T-helper 22 cell (primary cell): Measurements from ENCODE around the gene TMSB4X.
"Not testable (repeated sequence)": the region's sequence is repeated elsewhere in the genome, so short reads cannot be mapped to it uniquely, and the experiment has no call there.

Source experiments
- DNase-seq: peaks from one replicate; pipeline ENCODE4 v3.0.0-alpha.2; 2020; ENCODE audit warnings: low read depth

TMSB4X gene

GRCh38 chrX:12955882-12956703 lies 18.8 kb upstream of the TMSB4X start:
- DNase-seq, result peak; percentile 70

DNA sequence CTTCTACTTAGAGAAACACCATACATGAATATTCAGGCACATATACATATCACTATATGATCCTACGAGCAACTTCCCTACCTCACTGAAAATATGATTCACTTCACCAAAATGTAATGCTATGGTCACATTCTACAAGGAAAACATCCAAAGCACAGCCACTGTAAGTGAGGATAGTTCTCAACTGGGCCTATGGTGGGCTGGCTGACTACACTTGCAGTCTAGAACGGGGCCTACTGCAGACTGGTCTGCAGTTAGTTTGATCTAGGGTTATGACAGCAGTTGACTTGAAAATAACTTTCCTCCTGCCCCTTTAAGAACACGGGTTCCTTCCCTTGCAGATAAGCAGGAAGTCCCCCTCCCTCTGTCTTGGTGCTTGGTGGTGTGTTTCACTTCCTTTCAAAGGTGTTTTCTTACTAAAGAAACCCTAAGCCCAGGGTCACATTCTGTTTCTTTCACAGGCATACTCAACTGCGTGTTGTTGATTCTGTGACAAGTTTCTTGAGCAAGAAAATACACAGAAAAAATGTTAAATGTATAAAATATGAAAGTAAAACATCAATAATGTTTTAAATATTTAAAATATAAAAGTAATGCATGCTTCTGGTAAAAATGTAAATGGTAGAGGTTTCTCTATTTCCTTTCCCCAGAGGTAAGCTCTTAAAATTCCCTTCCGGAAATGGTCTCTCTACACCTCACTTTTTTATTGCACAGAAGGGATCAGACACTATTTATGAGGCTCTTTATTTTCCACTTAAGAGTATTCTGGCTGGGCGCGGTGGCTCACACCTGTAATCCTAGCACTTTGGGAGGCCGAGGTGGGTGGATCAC lies 18.0 kb upstream of the TMSB4X start:
- peak; percentile 63 for DNase-seq

DNA sequence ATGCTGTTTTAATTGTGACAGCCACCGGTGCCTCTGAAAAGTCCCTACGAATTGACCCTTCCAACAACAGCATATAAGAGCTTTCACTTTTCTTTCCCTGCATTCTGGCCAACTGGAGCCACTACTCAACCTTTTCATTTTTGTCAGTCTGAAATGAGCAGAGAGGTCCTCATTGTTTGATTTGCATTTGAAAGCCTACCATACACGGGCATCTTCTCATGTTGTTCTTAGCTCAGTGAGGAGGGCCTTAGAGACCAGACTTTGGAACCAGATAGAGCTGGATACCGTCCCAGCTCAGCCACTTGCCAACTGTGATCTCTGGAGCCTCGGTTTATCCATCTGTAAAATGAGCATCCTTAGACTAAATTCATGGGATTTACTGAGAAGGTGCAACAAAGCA lies 16.9 kb upstream of the TMSB4X start:
- DNase-seq, result no peak

DNA sequence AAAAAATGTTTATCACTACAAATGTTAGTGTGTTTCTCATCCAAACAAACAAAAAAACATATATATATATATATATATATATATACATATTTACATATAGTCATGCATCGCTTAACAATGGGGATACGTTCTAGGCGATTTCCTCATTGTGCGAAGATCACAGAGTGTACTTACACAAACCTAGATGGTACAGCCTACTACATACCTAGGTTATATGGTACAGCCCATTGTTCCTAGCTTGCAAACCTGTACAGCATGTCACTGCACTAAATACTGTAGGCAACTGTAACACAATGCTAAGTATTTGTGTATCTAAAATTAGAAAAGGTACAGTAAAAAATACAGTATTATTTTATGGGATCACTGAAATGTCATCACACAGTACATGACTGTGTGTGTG lies 16.4 kb upstream of the TMSB4X start:
- no peak for DNase-seq

- DNase-seq, result no peak
These were observed 13.7 kb upstream of the TMSB4X start for GRCh38 chrX:12961196-12961718.

DNA sequence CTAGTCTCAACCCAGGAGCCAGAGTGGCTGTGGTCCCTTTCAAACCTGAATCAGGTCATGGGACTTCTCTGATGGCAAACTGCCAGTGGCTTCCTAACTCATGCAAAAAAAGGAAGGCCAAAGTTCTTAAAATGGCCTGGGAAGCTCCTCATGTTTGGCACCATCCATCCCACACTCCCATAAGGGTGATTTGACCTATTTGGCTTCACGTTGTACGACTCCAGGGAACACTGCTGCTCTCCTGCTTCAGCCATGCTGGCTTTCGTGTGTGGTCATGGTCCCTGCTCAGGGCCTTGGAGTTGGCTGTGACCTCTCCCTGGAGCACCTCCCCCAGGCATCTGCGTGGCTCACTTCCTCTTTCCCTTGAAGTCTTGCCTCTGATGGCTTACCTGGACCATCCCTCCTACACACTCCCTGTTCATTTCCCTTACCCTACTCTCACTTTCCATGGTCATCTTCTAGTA lies 12.8 kb upstream of the TMSB4X start:
- DNase-seq, result no peak

GRCh38 chrX:12963210-12963850 lies 11.6 kb upstream of the TMSB4X start:
- not testable (repeated sequence) for DNase-seq

DNA sequence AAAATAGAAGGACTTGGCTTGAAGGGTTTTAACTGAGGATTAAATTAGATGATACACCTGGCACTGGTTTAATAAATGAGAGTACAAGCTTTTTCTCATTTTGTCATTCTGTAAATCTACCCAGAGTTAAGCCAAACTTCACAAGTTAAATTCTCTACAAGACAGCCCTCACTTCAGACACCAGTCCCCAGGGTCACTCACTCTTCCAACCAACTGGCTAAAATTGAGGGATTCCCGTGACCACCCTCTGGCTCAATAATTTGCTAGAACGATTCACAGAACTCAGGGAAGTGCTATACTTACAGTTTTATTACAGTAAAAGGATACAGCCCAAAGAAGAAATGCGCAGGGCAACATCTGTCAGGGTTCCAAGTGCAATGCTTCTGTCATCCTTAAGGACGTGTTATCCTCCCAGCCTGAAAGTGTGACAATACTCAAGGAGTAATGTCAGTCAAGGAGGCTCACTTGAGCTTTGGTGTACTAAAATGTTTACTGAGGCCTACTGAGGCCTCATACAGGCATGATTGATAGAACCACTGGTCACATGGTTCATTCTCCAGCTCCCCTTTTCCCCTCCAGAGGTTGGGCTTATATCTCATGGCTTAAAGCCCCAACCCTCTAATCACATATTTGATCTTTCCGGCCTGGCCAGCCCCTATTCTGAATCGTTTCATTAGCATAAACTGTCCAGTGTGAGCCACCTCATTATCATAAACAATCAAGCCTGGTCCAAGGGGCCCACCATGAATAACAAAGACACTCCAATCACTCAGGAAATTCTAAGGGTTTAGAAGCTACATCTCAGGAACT lies 9.6 kb upstream of the TMSB4X start:
- DNase-seq, result no peak

- DNase-seq, result no peak
These were observed 8.8 kb upstream of the TMSB4X start for GRCh38 chrX:12966151-12966550.

DNA sequence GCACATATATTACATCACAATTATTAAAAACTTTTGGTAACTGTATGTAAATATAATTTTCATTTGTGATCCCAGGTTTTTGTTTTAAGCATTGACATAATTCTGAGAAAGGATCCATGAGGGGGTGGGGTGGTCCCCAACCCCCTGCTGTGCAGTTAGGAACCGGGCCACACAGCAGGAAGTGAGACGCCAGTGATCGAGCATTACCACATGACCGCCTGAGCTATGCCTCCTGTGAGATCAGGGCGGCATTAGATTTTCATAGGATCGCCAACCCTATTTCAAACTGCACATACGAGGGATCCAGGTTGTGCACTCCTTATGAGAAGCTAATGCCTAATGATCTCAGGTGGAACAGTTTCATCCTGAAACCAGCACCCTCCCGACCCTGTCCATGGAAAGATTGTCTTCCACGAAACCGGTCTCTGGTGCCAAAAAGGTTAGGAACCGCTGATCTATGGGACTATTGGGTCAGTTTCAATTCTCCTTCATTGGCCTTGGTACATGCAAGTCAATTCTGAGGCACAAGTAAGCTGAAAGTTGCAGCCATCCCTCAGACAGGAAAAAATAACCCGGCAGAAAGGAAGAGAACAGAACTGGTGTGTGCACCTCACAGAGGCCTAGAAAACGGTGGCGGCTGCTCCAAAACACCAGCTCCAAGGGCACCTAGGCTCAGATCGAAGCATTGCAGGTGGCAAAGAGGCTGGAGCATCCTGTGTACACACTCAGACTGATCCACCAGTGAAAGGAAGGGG lies 7.0 kb upstream of the TMSB4X start:
- DNase-seq, result no peak

DNA sequence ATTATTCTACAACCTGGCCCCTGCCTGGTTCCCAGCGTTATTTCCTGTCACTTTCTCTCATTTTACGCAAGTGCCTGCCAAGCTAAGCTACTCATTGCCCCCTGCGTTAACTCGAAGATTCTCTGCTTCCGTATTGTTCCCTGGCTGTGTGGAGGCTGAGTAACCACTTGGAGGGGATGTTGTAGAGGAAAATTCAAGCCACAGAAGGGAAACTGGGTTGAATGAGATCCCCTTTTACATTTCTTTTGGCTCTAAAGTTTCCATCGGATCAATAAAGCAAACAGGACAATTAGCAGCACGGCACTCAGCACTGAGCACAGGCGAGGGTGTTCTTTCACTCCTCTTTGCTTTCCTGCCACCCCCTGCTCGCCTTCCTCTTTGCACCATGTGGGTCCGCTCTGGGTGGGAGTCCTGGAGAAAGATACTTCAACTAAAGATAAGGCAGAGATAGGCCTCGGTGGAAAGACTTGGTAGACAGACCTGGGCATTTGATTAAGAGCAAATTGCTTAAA lies 4.2 kb upstream of the TMSB4X start:
- peak; percentile 51 for DNase-seq

- DNase-seq, result no peak
These were observed 3.5 kb upstream of the TMSB4X start for GRCh38 chrX:12971282-12972003.

- DNase-seq, result no peak
These were observed 2.7 kb upstream of the TMSB4X start for GRCh38 chrX:12972243-12972642.

- DNase-seq, result no peak
These were observed 1.9 kb upstream of the TMSB4X start for GRCh38 chrX:12972878-12973560.

GRCh38 chrX:12973561-12974304 lies 1.2 kb upstream of the TMSB4X start:
- no peak for DNase-seq

DNA sequence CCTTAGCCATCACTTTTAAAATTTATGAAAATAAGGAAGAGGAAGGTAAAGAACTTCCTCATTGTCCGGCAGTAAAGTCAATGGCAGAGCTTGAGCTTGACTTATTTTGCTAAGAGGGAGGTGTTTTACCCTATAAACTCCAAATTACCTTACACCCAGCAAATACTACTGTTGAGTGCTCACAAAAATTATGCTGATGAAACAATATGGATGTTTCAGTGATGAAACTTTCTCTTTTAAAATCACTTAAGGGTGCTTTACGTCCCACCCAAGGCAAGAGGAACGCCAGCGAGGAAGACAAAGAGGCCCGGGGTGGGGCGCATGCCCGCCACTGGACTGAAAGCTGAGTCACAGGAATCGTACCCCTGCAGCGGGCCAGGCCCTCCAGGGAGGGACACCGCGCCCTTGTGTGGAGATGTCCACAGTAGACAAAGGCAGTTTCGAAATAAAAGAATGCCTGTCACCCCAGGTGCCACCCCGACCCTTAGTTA lies 560 bp upstream of the TMSB4X start:
- DNase-seq, result no peak

DNA sequence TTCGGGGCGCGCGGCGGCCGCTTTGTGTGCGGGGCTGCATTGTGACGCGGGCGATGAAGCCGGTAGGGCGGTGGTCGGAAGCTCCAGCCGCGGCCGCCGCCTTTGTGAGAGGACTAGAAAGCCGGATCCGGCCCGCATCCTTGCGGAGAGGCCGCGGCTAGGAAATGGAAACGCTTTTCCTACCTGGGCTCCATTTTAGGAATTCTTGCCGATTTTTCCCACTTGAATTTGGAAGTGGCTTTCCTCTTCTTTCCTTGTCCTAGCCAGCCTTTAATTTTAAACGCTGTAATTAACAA lies 708 bp downstream of the TMSB4X start:
- no peak for DNase-seq

DNA sequence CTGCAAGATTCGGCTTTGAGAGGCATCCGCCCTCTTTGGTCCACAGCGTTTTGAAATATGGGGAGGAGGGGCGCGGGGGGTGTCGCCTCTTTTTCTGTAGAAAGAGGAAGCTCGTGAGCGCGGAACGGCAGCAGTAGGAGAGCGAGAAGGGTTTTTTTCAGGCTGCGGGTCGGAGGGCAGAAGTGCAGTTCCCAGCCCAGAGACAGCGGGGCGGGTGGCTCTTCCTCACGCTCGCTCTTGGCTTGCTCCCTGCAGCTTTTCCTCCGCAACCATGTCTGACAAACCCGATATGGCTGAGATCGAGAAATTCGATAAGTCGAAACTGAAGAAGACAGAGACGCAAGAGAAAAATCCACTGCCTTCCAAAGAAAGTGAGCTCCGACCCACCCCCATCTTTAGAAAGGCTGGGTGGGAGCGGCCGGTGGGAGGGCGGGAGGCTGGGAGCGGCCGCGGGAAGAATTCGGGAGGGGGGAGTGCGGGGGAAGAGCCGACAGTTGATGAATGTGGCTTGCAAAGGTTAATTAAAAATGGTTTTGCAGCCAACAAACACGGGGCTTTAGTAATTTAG lies 1.2 kb downstream of the TMSB4X start:
- no peak for DNase-seq
